ENCODE results near the gene SELPLG. TPM values are rescaled to one million over a fixed set of nuclear protein-coding genes. Genes with fewer than 3 reads are reported as not detected.

The SELPLG gene
- total RNA-seq, 1 experiment from 2014 or later, result 0.41 TPM

DNA sequence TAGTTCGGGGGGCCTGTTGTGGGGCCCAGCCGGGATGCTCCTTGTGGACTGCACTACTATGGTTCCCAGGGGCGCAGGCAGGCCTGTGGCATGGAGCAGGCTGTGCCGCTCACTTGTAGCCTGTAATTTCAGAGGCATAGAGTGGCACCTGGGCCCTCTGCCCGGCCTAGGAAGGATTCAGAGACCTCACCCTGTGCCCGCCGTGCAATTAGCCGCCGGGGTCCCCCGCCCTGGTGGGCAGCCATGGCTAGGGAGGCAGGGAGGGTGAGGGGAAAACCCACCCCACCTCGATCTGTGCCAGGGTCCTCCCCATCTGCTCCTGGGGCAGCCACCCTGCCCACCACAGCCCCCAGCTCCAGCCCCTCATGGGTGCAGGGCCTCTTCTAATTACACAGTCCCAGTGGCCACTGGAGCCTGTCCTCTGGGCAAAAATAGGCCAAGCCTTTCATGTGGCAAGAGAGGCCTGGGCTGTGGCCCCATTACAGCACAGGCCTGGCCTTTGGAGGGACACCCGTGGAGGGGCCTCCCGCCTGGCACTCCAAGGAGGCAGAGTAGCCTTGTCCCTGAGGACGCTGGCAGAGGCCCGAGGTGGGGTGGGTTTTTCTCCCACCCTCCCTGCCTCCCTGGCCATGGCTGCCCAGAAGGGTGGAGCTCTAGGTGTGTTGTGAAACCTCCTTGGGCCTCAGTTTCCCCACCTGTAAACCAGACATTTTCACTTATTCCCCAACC lies 30.6 kb downstream of the SELPLG start:
- no peaks in the 10 kb centered on the region for H3K36me3 ChIP-seq (ENCODE audit: control insufficient read depth, insufficient read depth, low read length)
- CTCF ChIA-PET, result no interaction called here

DNA sequence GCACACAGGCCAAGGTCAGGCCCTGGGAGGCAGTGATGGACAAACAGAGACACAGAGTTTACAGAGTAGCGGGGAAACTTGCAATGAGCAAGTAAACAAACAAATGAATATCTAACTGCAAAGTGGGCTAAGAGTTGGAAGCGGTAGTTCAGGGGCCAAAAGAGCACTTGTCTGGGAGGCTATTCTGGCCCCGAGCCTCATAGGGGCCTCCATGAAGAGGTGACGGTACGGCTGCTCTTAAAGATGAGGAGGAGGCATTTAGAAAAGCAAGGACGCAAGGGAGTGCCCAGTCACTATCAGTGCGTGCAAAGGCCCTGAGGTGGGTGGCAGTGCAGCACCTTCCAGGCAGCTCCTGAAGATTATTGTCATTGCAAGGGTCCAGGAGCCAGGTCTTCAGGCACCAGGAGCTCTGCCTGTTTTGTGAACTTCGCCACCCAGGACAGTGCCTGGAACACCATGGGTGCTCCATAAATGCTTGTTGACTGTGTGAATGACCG lies 31.4 kb downstream of the SELPLG start:
- intact Hi-C loops (cut with micrococcal nuclease; ENCODE audit: unreplicated experiment) (no loop called here), in situ Hi-C loops (cut with HindIII; ENCODE audit: low pct_unique_long_range_greater_than_20kb, low sequenced_read_pairs) (no loop called here)
- H3K36me3 ChIP-seq (ENCODE audit: control insufficient read depth, insufficient read depth, low read length), result no peaks in the 10 kb centered on the region
- no peak overlapping the region for H3K4me3 ChIP-seq (ENCODE audit: low read depth in 2 of 2, low read length in 2 of 2)
- H3K9me3 ChIP-seq (ENCODE audit: control insufficient read depth, insufficient read depth, low read depth, low read length), result no peaks in the 10 kb centered on the region
- ChIA-PET CTCF (no interaction called here), POLR2A (no interaction called here)
- no peak for DNase-seq (ENCODE audit: low read depth, low spot score)
- H3K27me3 ChIP-seq (ENCODE audit: control insufficient read depth, insufficient read depth, low read length), result no peaks in the 10 kb centered on the region
- H3K4me1 ChIP-seq (ENCODE audit: control insufficient read depth, insufficient read depth, low read length), result no peaks in the 10 kb centered on the region
- no peak for TF ChIP-seq TCF7L2 (IDR thresholded peaks at IDR 0.05; ENCODE audit: low read depth, low read length)
- TF ChIP-seq, protein P1, sequence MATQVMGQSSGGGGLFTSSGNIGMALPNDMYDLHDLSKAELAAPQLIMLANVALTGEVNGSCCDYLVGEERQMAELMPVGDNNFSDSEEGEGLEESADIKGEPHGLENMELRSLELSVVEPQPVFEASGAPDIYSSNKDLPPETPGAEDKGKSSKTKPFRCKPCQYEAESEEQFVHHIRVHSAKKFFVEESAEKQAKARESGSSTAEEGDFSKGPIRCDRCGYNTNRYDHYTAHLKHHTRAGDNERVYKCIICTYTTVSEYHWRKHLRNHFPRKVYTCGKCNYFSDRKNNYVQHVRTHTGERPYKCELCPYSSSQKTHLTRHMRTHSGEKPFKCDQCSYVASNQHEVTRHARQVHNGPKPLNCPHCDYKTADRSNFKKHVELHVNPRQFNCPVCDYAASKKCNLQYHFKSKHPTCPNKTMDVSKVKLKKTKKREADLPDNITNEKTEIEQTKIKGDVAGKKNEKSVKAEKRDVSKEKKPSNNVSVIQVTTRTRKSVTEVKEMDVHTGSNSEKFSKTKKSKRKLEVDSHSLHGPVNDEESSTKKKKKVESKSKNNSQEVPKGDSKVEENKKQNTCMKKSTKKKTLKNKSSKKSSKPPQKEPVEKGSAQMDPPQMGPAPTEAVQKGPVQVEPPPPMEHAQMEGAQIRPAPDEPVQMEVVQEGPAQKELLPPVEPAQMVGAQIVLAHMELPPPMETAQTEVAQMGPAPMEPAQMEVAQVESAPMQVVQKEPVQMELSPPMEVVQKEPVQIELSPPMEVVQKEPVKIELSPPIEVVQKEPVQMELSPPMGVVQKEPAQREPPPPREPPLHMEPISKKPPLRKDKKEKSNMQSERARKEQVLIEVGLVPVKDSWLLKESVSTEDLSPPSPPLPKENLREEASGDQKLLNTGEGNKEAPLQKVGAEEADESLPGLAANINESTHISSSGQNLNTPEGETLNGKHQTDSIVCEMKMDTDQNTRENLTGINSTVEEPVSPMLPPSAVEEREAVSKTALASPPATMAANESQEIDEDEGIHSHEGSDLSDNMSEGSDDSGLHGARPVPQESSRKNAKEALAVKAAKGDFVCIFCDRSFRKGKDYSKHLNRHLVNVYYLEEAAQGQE (IDR thresholded peaks at IDR 0.05; ENCODE audit: insufficient read depth in 1 of 2, low read depth in 2 of 2, low read length in 1 of 2), result no peak
- TF ChIP-seq SIN3A (IDR thresholded peaks at IDR 0.05; ENCODE audit: borderline replicate concordance, insufficient read depth, low read depth, low read length), result no peak
- TF ChIP-seq, protein P2, sequence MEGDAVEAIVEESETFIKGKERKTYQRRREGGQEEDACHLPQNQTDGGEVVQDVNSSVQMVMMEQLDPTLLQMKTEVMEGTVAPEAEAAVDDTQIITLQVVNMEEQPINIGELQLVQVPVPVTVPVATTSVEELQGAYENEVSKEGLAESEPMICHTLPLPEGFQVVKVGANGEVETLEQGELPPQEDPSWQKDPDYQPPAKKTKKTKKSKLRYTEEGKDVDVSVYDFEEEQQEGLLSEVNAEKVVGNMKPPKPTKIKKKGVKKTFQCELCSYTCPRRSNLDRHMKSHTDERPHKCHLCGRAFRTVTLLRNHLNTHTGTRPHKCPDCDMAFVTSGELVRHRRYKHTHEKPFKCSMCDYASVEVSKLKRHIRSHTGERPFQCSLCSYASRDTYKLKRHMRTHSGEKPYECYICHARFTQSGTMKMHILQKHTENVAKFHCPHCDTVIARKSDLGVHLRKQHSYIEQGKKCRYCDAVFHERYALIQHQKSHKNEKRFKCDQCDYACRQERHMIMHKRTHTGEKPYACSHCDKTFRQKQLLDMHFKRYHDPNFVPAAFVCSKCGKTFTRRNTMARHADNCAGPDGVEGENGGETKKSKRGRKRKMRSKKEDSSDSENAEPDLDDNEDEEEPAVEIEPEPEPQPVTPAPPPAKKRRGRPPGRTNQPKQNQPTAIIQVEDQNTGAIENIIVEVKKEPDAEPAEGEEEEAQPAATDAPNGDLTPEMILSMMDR (IDR thresholded peaks at IDR 0.05), result no peak
- no peak for TF ChIP-seq POLR2AphosphoS5 (IDR thresholded peaks at IDR 0.05; ENCODE audit: low read depth, low read length)
- no peak overlapping the region for H3K27ac ChIP-seq (ENCODE audit: low read length)
- no TSS peak for BruUV-seq (replicated peaks)
- ATAC-seq, result no peak

More for the DNA sequence above, 30.6 kb downstream of the SELPLG start:
- TF ChIP-seq POLR2AphosphoS5 (IDR thresholded peaks at IDR 0.05; ENCODE audit: low read depth, low read length) (no peak), TCF7L2 (IDR thresholded peaks at IDR 0.05; ENCODE audit: low read depth, low read length) (no peak), SIN3A (IDR thresholded peaks at IDR 0.05; ENCODE audit: borderline replicate concordance, insufficient read depth, low read depth, low read length) (no peak)
- TF ChIP-seq, protein P1 (IDR thresholded peaks at IDR 0.05; ENCODE audit: insufficient read depth in 1 of 2, low read depth in 2 of 2, low read length in 1 of 2), result no peak
- TF ChIP-seq, protein P2 (IDR thresholded peaks at IDR 0.05), result no peak
- no peaks in the 10 kb centered on the region for H3K27me3 ChIP-seq (ENCODE audit: control insufficient read depth, insufficient read depth, low read length)
- no peak overlapping the region for H3K4me3 ChIP-seq (ENCODE audit: low read depth in 2 of 2, low read length in 2 of 2)
- BruUV-seq (replicated peaks), result no TSS peak
- in situ Hi-C loops (cut with HindIII; ENCODE audit: low pct_unique_long_range_greater_than_20kb, low sequenced_read_pairs) (no loop called here), intact Hi-C loops (cut with micrococcal nuclease; ENCODE audit: unreplicated experiment) (no loop called here)
- no peaks in the 10 kb centered on the region for H3K4me1 ChIP-seq (ENCODE audit: control insufficient read depth, insufficient read depth, low read length)
- H3K27ac ChIP-seq (ENCODE audit: low read length), result no peak overlapping the region
- ATAC-seq (no peak), DNase-seq (ENCODE audit: low read depth, low spot score) (no peak)
- POLR2A ChIA-PET, result no interaction called here
- no peaks in the 10 kb centered on the region for H3K9me3 ChIP-seq (ENCODE audit: control insufficient read depth, insufficient read depth, low read depth, low read length)

All from Panc1 (cell line).